WTC11 (cell line): ENCODE measurements around the gene GRAP.

ENCODE experiments used
- SP1 ChIP-seq: sonication (generic); formaldehyde crosslinking; conservative IDR thresholded peaks from 2 replicates; pipeline ENCODE4 v1.8.1; 2022; ENCODE audit warnings: missing genetic modification reagents
- ZNF423 ChIP-seq: fragments of 250-450 bp; sonication (Bioruptor Pico); IDR thresholded peaks from 2 replicates; pipeline ENCODE4 v2.1.2; 2022; ENCODE audit warnings: mild to moderate bottlenecking, moderate library complexity
- TF ChIP-seq, protein P1 (sequence below): fragments of 200-600 bp; IDR thresholded peaks from 2 replicates; pipeline ENCODE4 v1.8.0; 2022; ENCODE audit warnings: antibody characterized with exemption
- TF ChIP-seq, protein P2 (sequence below): sonication (generic); formaldehyde crosslinking; IDR thresholded peaks from 2 replicates; pipeline ENCODE4 v1.8.1; 2023; ENCODE audit warnings: mild to moderate bottlenecking, moderate library complexity, missing genetic modification reagents

GRCh38 chr17:18993905-18994526 is 52.7 kb downstream of the GRAP start:
- TF ChIP-seq ZNF423 (CRISPR knock-in tag) (no peak), SP1 (CRISPR knock-in tag) (no peak)
- TF ChIP-seq, protein P1, sequence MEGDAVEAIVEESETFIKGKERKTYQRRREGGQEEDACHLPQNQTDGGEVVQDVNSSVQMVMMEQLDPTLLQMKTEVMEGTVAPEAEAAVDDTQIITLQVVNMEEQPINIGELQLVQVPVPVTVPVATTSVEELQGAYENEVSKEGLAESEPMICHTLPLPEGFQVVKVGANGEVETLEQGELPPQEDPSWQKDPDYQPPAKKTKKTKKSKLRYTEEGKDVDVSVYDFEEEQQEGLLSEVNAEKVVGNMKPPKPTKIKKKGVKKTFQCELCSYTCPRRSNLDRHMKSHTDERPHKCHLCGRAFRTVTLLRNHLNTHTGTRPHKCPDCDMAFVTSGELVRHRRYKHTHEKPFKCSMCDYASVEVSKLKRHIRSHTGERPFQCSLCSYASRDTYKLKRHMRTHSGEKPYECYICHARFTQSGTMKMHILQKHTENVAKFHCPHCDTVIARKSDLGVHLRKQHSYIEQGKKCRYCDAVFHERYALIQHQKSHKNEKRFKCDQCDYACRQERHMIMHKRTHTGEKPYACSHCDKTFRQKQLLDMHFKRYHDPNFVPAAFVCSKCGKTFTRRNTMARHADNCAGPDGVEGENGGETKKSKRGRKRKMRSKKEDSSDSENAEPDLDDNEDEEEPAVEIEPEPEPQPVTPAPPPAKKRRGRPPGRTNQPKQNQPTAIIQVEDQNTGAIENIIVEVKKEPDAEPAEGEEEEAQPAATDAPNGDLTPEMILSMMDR = no peak
- TF ChIP-seq, protein P2, sequence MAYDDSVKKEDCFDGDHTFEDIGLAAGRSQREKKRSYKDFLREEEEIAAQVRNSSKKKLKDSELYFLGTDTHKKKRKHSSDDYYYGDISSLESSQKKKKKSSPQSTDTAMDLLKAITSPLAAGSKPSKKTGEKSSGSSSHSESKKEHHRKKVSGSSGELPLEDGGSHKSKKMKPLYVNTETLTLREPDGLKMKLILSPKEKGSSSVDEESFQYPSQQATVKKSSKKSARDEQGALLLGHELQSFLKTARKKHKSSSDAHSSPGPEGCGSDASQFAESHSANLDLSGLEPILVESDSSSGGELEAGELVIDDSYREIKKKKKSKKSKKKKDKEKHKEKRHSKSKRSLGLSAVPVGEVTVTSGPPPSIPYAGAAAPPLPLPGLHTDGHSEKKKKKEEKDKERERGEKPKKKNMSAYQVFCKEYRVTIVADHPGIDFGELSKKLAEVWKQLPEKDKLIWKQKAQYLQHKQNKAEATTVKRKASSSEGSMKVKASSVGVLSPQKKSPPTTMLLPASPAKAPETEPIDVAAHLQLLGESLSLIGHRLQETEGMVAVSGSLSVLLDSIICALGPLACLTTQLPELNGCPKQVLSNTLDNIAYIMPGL (CRISPR knock-in tag) = no peak
